ENCODE data around the gene TMEM62.
"Not testable (repeated sequence)": the region's sequence is repeated elsewhere in the genome, so short reads cannot be mapped to it uniquely, and the experiment has no call there.

TMEM62 gene

GRCh38 chr15:43121863-43122262 is 11.5 kb upstream of the TMEM62 start:
- no peak for DNase-seq

GRCh38 chr15:43125100-43125661 is 8.2 kb upstream of the TMEM62 start:
- no peak for DNase-seq

- no peak for DNase-seq
Measured at GRCh38 chr15:43126356-43126755, 7.0 kb upstream of the TMEM62 start.

- DNase-seq, result no peak
Measured at GRCh38 chr15:43127752-43128151, 5.6 kb upstream of the TMEM62 start.

- not testable (repeated sequence) for DNase-seq
Measured at GRCh38 chr15:43128174-43128979, 5.0 kb upstream of the TMEM62 start.

- DNase-seq, result no peak
Measured at GRCh38 chr15:43128980-43129335, 4.4 kb upstream of the TMEM62 start.

- peak in 2 of 56 donors; percentile 2 to 11 for DNase-seq
Measured at GRCh38 chr15:43132830-43133429, 456 bp upstream of the TMEM62 start.

- peak in 11 of 56 donors; percentile 2 to 48 (median 26) for DNase-seq
Measured at GRCh38 chr15:43134157-43134635, 810 bp downstream of the TMEM62 start.

- no peak for DNase-seq
Measured at GRCh38 chr15:43135351-43135750, 2.0 kb downstream of the TMEM62 start.

GRCh38 chr15:43143203-43143941 is 10.0 kb downstream of the TMEM62 start:
- DNase-seq, result no peak

- DNase-seq, result no peak
Measured at GRCh38 chr15:43144512-43144911, 11.1 kb downstream of the TMEM62 start.

GRCh38 chr15:43146184-43146583 is 12.8 kb downstream of the TMEM62 start:
- no peak for DNase-seq

GRCh38 chr15:43150191-43150929 is 17.0 kb downstream of the TMEM62 start:
- DNase-seq, result no peak

GRCh38 chr15:43151688-43152087 is 18.3 kb downstream of the TMEM62 start:
- DNase-seq, result no peak

- DNase-seq, result no peak
Measured at GRCh38 chr15:43153269-43153668, 19.9 kb downstream of the TMEM62 start.

GRCh38 chr15:43165801-43166325 is 32.5 kb downstream of the TMEM62 start:
- DNase-seq, result no peak

GRCh38 chr15:43167261-43167660 is 33.9 kb downstream of the TMEM62 start:
- DNase-seq, result not testable (repeated sequence)

GRCh38 chr15:43168192-43169107 is 35.1 kb downstream of the TMEM62 start:
- DNase-seq, result peak in 9 of 56 donors; percentile 1 to 21 (median 5)

GRCh38 chr15:43169888-43170287 is 36.5 kb downstream of the TMEM62 start:
- DNase-seq, result no peak

Data from amygdala (tissue), 56 donors.